ENCODE results near the gene CFAP77. TPM values are rescaled to one million over a fixed set of nuclear protein-coding genes. Genes with fewer than 3 reads are reported as not detected.
A peak's percentile ranks its signal among the peaks of the same experiment; 100 is the strongest.

The CFAP77 gene
- total and polyA plus RNA-seq, 2 of the 8 experiments (the other 6 are each of a cell fraction or from before 2014, with no cell fraction given) = 0.63 to 0.97 TPM

DNA sequence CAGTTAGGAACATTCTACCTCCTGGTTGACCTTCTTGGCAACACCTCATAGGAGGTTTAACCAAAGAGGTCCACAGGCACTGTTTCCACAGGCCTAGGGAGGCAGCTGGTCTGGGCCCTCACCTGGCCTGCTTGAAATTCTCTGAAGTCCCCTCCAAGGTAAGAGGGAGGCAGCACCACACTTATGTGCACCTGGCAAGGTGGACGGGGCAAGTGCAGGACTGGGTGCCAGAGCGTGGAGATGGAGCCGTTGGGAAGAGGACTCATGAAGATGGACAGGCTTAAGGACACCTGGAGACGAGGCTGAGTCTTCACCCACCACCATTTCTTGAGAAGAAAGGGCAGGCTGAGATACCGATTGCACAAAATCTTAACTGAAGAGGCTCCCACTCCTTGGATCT, 165.8 kb downstream of the CFAP77 start:
- H3K79me1 ChIP-seq (ENCODE audit: low read depth, low read length) = no peaks in the 10 kb centered on the region; the same call in 1 of the 2 replicates
- H2BK15ac ChIP-seq (ENCODE audit: low read length) = 0 out of 2 replicates have a peak overlapping the region, but pooled peaks have one; percentile 4
- H3K4me2 ChIP-seq (ENCODE audit: insufficient read depth in 1 of 2, low read depth in 2 of 2, low read length in 2 of 2) = no peak overlapping the region
- no peak overlapping the region for H4K91ac ChIP-seq (replicated peaks; ENCODE audit: insufficient read length, low read length)
- H3K23ac ChIP-seq (ENCODE audit: insufficient read length) = no peak overlapping the region
- no peak overlapping the region for H3K4ac ChIP-seq (replicated peaks; ENCODE audit: insufficient read length, low read depth, low read length)
- peaks cover 1% of the 10 kb centered on the region; the same call in 1 of the 2 replicates for H3K23me2 ChIP-seq (ENCODE audit: low read depth, low read length)
- no peak overlapping the region for H2BK120ac ChIP-seq (replicated peaks; ENCODE audit: low read depth, low read length)
- no peak overlapping the region for H3K14ac ChIP-seq (ENCODE audit: insufficient read length)
- H2BK12ac ChIP-seq (ENCODE audit: low read depth, low read length) = no peak overlapping the region
- no peak overlapping the region for H4K8ac ChIP-seq (ENCODE audit: extremely low read depth, insufficient read depth, low read length)
- H3K36me3 ChIP-seq (ENCODE audit: control insufficient read depth in 2 of 4, insufficient read depth in 4 of 4, low read length in 3 of 4) = no peaks in the 10 kb centered on the region
- H3K27ac ChIP-seq (ENCODE audit: low read depth, low read length) = no peak overlapping the region
- H4K20me1 ChIP-seq (replicated peaks in 1 of 2; ENCODE audit: control insufficient read depth in 1 of 2, insufficient read depth in 2 of 2, low read length in 2 of 2) = peaks cover 4 to 6% of the 10 kb centered on the region in 2 experiments
- no peak overlapping the region for H3K18ac ChIP-seq (ENCODE audit: extremely low read depth, low read length)
- no peak for FAIRE-seq
- peaks cover 0 to 12% (median 8%) of the 10 kb centered on the region in 4 experiments; a peak in 5 of 7 replicates for H3K4me1 ChIP-seq (replicated peaks in 1 of 4; ENCODE audit: control insufficient read depth in 3 of 4, insufficient read depth in 4 of 4, low read length in 3 of 4)
- whole genome bisulfite sequencing, 2 experiments (ENCODE audit: extremely low coverage in 1 of 2, insufficient coverage in 1 of 2, insufficient read length in 1 of 2, insufficient replicate concordance in 2 of 2, low coverage in 1 of 2, low lambda C conversion rate in 2 of 2, missing lambda C conversion rate in 1 of 2) = 72% methylated on average over 5 of the region's 5 CpGs; no CpG with 5 or more reads in 1 of the 2 experiments
- no peak overlapping the region for H2BK5ac ChIP-seq (ENCODE audit: low read depth, low read length)
- no peak for DNase-seq (ENCODE audit: low read depth in 1 of 2, low spot score in 2 of 2)
- H3K9me3 ChIP-seq (ENCODE audit: insufficient read depth in 2 of 2, low read depth in 1 of 2, low read length in 1 of 2) = no peaks in the 10 kb centered on the region
- H3K56ac ChIP-seq (replicated peaks; ENCODE audit: insufficient read length, low read depth, low read length) = no peak overlapping the region
- ChIA-PET CTCF (ENCODE audit: partially characterized antibody) (interaction anchor here (0.7 to 6.4 kb wide), 18 partner anchors 8 to 172 kb away, joined by 3 to 93 read pairs (median 6); no protein-coding TSS in a partner anchor), POLR2A (ENCODE audit: partially characterized antibody) (no interaction called here)
- no peak overlapping the region for H2BK20ac ChIP-seq (ENCODE audit: low read length)
- no peak overlapping the region for H3K9ac ChIP-seq (replicated peaks in 1 of 4; ENCODE audit: extremely low read depth in 1 of 4, low read depth in 3 of 4, low read length in 3 of 4)
- no peak overlapping the region for H2AFZ ChIP-seq (ENCODE audit: low read length)
- H3K4me3 ChIP-seq (ENCODE audit: extremely low read depth in 1 of 4, insufficient read depth in 2 of 4, low read depth in 3 of 4, low read length in 4 of 4) = no peak overlapping the region
- no peak overlapping the region for H2AK5ac ChIP-seq (ENCODE audit: low read depth, low read length)
- peaks cover 36 to 57% (median 56%) of the 10 kb centered on the region in 4 experiments for H3K27me3 ChIP-seq (replicated peaks in 1 of 4; ENCODE audit: control insufficient read depth in 3 of 4, extremely low read depth in 1 of 4, insufficient read depth in 3 of 4, low read length in 3 of 4)
- H3K79me2 ChIP-seq (ENCODE audit: control insufficient read depth in 1 of 2, insufficient read depth in 2 of 2, low read length in 2 of 2) = no peaks in the 10 kb centered on the region
- H4K5ac ChIP-seq (ENCODE audit: insufficient read length, low read depth, low read length) = no peak overlapping the region
- no peak for TF ChIP-seq RFX5 (IDR thresholded peaks at IDR 0.05; ENCODE audit: borderline replicate concordance, low read depth, low read length)
- no peak for TF ChIP-seq SUZ12 (IDR thresholded peaks at IDR 0.05; ENCODE audit: low read length)
- no peak for TF ChIP-seq CTBP2 (IDR thresholded peaks at IDR 0.05; ENCODE audit: borderline replicate concordance, insufficient read depth, insufficient read length, low read length)
- TF ChIP-seq, protein P1, sequence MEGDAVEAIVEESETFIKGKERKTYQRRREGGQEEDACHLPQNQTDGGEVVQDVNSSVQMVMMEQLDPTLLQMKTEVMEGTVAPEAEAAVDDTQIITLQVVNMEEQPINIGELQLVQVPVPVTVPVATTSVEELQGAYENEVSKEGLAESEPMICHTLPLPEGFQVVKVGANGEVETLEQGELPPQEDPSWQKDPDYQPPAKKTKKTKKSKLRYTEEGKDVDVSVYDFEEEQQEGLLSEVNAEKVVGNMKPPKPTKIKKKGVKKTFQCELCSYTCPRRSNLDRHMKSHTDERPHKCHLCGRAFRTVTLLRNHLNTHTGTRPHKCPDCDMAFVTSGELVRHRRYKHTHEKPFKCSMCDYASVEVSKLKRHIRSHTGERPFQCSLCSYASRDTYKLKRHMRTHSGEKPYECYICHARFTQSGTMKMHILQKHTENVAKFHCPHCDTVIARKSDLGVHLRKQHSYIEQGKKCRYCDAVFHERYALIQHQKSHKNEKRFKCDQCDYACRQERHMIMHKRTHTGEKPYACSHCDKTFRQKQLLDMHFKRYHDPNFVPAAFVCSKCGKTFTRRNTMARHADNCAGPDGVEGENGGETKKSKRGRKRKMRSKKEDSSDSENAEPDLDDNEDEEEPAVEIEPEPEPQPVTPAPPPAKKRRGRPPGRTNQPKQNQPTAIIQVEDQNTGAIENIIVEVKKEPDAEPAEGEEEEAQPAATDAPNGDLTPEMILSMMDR (IDR thresholded peaks at IDR 0.05; ENCODE audit: control extremely low read depth in 1 of 3, insufficient read depth in 1 of 3, low read depth in 1 of 3, low read length in 3 of 3) = no peak
- TF ChIP-seq, protein P2, sequence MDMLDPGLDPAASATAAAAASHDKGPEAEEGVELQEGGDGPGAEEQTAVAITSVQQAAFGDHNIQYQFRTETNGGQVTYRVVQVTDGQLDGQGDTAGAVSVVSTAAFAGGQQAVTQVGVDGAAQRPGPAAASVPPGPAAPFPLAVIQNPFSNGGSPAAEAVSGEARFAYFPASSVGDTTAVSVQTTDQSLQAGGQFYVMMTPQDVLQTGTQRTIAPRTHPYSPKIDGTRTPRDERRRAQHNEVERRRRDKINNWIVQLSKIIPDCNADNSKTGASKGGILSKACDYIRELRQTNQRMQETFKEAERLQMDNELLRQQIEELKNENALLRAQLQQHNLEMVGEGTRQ (IDR thresholded peaks at IDR 0.05; ENCODE audit: low read length) = no peak
- no peak for TF ChIP-seq POLR2A (IDR thresholded peaks at IDR 0.05; ENCODE audit: control extremely low read depth in 1 of 2, low read depth in 2 of 2, low read length in 2 of 2)
- no peak for TF ChIP-seq TAF7 (optimal IDR thresholded peaks at IDR 0.05; ENCODE audit: borderline replicate concordance, low read depth, low read length)
- TF ChIP-seq, protein P3, sequence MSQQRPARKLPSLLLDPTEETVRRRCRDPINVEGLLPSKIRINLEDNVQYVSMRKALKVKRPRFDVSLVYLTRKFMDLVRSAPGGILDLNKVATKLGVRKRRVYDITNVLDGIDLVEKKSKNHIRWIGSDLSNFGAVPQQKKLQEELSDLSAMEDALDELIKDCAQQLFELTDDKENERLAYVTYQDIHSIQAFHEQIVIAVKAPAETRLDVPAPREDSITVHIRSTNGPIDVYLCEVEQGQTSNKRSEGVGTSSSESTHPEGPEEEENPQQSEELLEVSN (IDR thresholded peaks at IDR 0.05) = no peak
- no peak for TF ChIP-seq GTF2F1 (IDR thresholded peaks at IDR 0.05; ENCODE audit: borderline replicate concordance, low read depth, low read length)

Measured in H1 (cell line).